GM12878 (cell line): ENCODE data around the gene NFIX. TPM values are rescaled to one million over a fixed set of nuclear protein-coding genes. Genes with fewer than 3 reads are reported as not detected.

Experiments
- ATAC-seq: fragments of 200-7000 bp; cut with Tn5 transposase; 3 replicates; pipeline ENCODE4 v1.9.1; 2020; ENCODE audit warnings: mild to moderate bottlenecking, moderate library complexity
- BruUV-seq: library from RNA; stranded (reverse); fragments of 400-500 nt; replicated peaks from 2 replicates; lab custom pipeline; 2021; lab: Mats Ljungman, UMichigan
- CTCF ChIA-PET: fragments of 300-600 bp; sonication (Branson Sonifier 250); formaldehyde crosslinking; extraction: SDS; loops from one replicate; lab custom pipeline; 2021; ENCODE audit warnings: inconsistent platforms; lab: Yijun Ruan, JAX
- POLR2A ChIA-PET: fragments of 350-600 bp; formaldehyde crosslinking; extraction: SDS; loops from one replicate; lab custom pipeline; 2021; ENCODE audit warnings: inconsistent platforms; lab: Charles Lee
- RAD21 ChIA-PET: fragments of 300-600 bp; sonication (Branson Sonifier 250); formaldehyde crosslinking; loops from one replicate; lab custom pipeline; 2023; ENCODE audit warnings: antibody characterized with exemption; ENCODE audit not compliant: unreplicated experiment; lab: Charles Lee
- SMC1A ChIA-PET: fragments of 300-600 bp; sonication (Branson Sonifier 250); formaldehyde crosslinking; loops from one replicate; lab custom pipeline; 2023; ENCODE audit not compliant: unreplicated experiment, uncharacterized antibody; lab: Charles Lee
- DNase-seq: peaks from one replicate; pipeline ENCODE4 v3.0.0-alpha.2; 2011; ENCODE audit warnings: low read depth, low spot score
- FAIRE-seq: peaks from 3 replicates; lab custom pipeline; 2011; peaks lifted over from hg19 to GRCh38; lab: Jason Lieb, UNC
- H2AFZ ChIP-seq: 2 replicates; pipeline ENCODE4 v1.6.0; 2011; ENCODE audit warnings: low read depth, low read length, control low read depth; ENCODE audit not compliant: control insufficient read depth
- H3K27ac ChIP-seq: 2 replicates; pipeline ENCODE4 v1.5.1; 2011; ENCODE audit warnings: control low read depth; ENCODE audit not compliant: control insufficient read depth, insufficient read depth
- H3K27me3 ChIP-seq, 2 experiments: replicated peaks in 1 of 2; 2 replicates each; pipeline versions ENCODE4 v1.6.0 to v1.6.1; 2011; ENCODE audit warnings: low read length in 1 of 2; ENCODE audit not compliant: control insufficient read depth in 2 of 2, insufficient read depth in 2 of 2
- H3K36me3 ChIP-seq, 2 experiments: 2 replicates each; pipeline ENCODE4 v1.5.1; 2011; ENCODE audit warnings: low read length in 1 of 2; ENCODE audit not compliant: control insufficient read depth in 2 of 2, insufficient read depth in 2 of 2
- H3K4me1 ChIP-seq: 2 replicates; pipeline ENCODE4 v1.6.1; 2011; ENCODE audit warnings: mild to moderate bottlenecking, low read length, moderate library complexity, mixed read lengths; ENCODE audit not compliant: control insufficient read depth, insufficient read depth
- H3K4me2 ChIP-seq: 2 replicates; pipeline ENCODE4 v1.6.0; 2011; ENCODE audit warnings: control low read depth; ENCODE audit not compliant: control insufficient read depth, insufficient read depth
- H3K4me3 ChIP-seq: fragments of 200-600 bp; sonication (generic); 2 replicates; pipeline ENCODE4 v1.5.1; 2016
- H3K79me2 ChIP-seq: 2 replicates; pipeline ENCODE4 v1.6.0; 2011; ENCODE audit warnings: low read length; ENCODE audit not compliant: control insufficient read depth, insufficient read depth
- H3K9ac ChIP-seq: 2 replicates; pipeline ENCODE4 v1.8.0; 2011; ENCODE audit warnings: low read length, control low read depth, mixed read lengths; ENCODE audit not compliant: control insufficient read depth, insufficient read depth
- H3K9me3 ChIP-seq: replicated peaks from 3 replicates; pipeline ENCODE4 v1.5.1; 2011; ENCODE audit warnings: mild to moderate bottlenecking, low read length; ENCODE audit not compliant: control insufficient read depth, insufficient read depth
- H4K20me1 ChIP-seq: 2 replicates; pipeline ENCODE4 v1.6.0; 2011; ENCODE audit not compliant: control insufficient read depth, insufficient read depth
- ATF7 ChIP-seq: fragments of 450-650 bp; IDR thresholded peaks from 2 replicates; pipeline ENCODE4 v1.6.1; 2016; ENCODE audit warnings: low read depth, mild to moderate bottlenecking
- BACH1 ChIP-seq: fragments of 450-650 bp; IDR thresholded peaks from 2 replicates; pipeline ENCODE4 v1.6.1; 2017; ENCODE audit warnings: mild to moderate bottlenecking, borderline replicate concordance
- BCL11A ChIP-seq: IDR thresholded peaks from 2 replicates; pipeline ENCODE4 v1.6.1; 2011; ENCODE audit warnings: low read depth, low read length
- BMI1 ChIP-seq: fragments of 450-650 bp; IDR thresholded peaks from 2 replicates; pipeline ENCODE4 v1.6.1; 2016; ENCODE audit warnings: mild to moderate bottlenecking, moderate library complexity, borderline replicate concordance
- CEBPZ ChIP-seq: fragments of 150-350 bp; IDR thresholded peaks from 2 replicates; pipeline ENCODE4 v1.6.1; 2016; ENCODE audit warnings: low read depth, low read length
- DPF2 ChIP-seq: fragments of 450-650 bp; IDR thresholded peaks from 2 replicates; pipeline ENCODE4 v1.6.1; 2017; ENCODE audit warnings: mild to moderate bottlenecking
- EGR1 ChIP-seq, 2 experiments: IDR thresholded peaks; 1 replicate in 1 of 2; 2 replicates in 1 of 2; pipeline ENCODE4 v1.6.1; 2011 to 2012; ENCODE audit warnings: low read depth in 2 of 2, low read length in 2 of 2, borderline replicate concordance in 1 of 2, mild to moderate bottlenecking in 1 of 2, moderate library complexity in 1 of 2
- FOXK2 ChIP-seq: fragments of 450-650 bp; IDR thresholded peaks from 2 replicates; pipeline ENCODE4 v1.6.1; 2017; ENCODE audit warnings: mild to moderate bottlenecking, moderate library complexity
- HDAC2 ChIP-seq: fragments of 200-600 bp; sonication (generic); IDR thresholded peaks from 2 replicates; pipeline ENCODE4 v1.6.1; 2017
- HSF1 ChIP-seq: fragments of 150-350 bp; IDR thresholded peaks from 2 replicates; pipeline ENCODE4 v1.6.1; 2014; ENCODE audit warnings: mild to moderate bottlenecking, low read depth, low read length
- MEF2A ChIP-seq: IDR thresholded peaks from 2 replicates; pipeline ENCODE4 v1.6.1; 2011; ENCODE audit warnings: low read depth, mild to moderate bottlenecking, low read length, moderate library complexity; ENCODE audit not compliant: insufficient read depth
- RCOR1 ChIP-seq: conservative IDR thresholded peaks from 2 replicates; pipeline ENCODE4 v1.6.1; 2012; ENCODE audit warnings: low read depth, low read length, improper control_type of control experiment
- SKIL ChIP-seq: fragments of 450-650 bp; IDR thresholded peaks from 2 replicates; pipeline ENCODE4 v1.6.1; 2017; ENCODE audit warnings: mild to moderate bottlenecking, low read depth, inconsistent platforms; ENCODE audit not compliant: poor library complexity, severe bottlenecking
- TCF12 ChIP-seq: IDR thresholded peaks from 2 replicates; pipeline ENCODE4 v1.6.1; 2011; ENCODE audit warnings: low read depth, mild to moderate bottlenecking, low read length
- ZNF384 ChIP-seq: IDR thresholded peaks from 2 replicates; pipeline ENCODE4 v1.6.1; 2012; ENCODE audit warnings: low read depth, mild to moderate bottlenecking, low read length, improper control_type of control experiment, borderline replicate concordance
- WGBS: methylation state at CpG from one replicate; pipeline ENCODE4 v1.1.6; 2016; ENCODE audit warnings: low lambda C conversion rate; ENCODE audit not compliant: insufficient replicate concordance, insufficient coverage; ENCODE audit errors: missing lambda C conversion rate; 5-methylcytosine and 5-hydroxymethylcytosine counted together
- in situ Hi-C: fragments of 300-500 bp; cut with MboI; formaldehyde crosslinking; loops from 9 replicates; pipeline ENCODE4 v1.14.3; 2018; ENCODE audit warnings: mixed read lengths
- intact Hi-C: fragments of 100-400 bp; cut with micrococcal nuclease; formaldehyde crosslinking; loops from one replicate; pipeline ENCODE4 v1.14.2; 2022; ENCODE audit not compliant: unreplicated experiment
- polyA plus RNA-seq, 11 experiments: library from polyadenylated mRNA; depleted of rRNA in 4 of 11; unstranded in 6 of 11; stranded (reverse) in 5 of 11; fragments of >200 nt; fragmentation: Nextera tagmentation in 4 of 11; fragmentation: Illumina TruSeq in 1 of 11; extraction: Ambion mirVana in 4 of 11; extraction: Trizol in 1 of 11; gene quantifications; 1 replicate in 1 of 11; 2 replicates in 10 of 11; pipeline versions ENCODE4 v1.2.1 to v1.2.3, GENCODE V29; 2011 to 2016; ENCODE audit warnings: inconsistent platforms in 2 of 11, missing spikeins in 2 of 11, low read depth in 1 of 11
- total RNA-seq, 4 experiments: library from RNA; depleted of rRNA in 3 of 4; stranded (reverse); fragments of >200 nt in 3 of 4; fragmentation: Illumina TruSeq in 1 of 4; extraction: Trizol in 1 of 4; gene quantifications; 2 replicates each; pipeline versions ENCODE4 v1.2.1 to v1.2.3, GENCODE V29; 2013 to 2021

The NFIX gene
- total and polyA plus RNA-seq, 10 of the 15 experiments (the other 5 are each of a cell fraction or from before 2014, with no cell fraction given): 0.02 to 2.2 (median 0.28) TPM

GRCh38 chr19:12956446-12957388 is 38.6 kb upstream of the NFIX start, which contains the start of gene GADD45GIP1:
TSS of gene GADD45GIP1 (minus strand) at chr19:12957223. CDS start at chr19:12957212, 11 bp downstream.
- in situ Hi-C loops: no loop called here
- TF ChIP-seq ZNF384 (no peak), HDAC2 (no peak), FOXK2 (no peak), CEBPZ (no peak), MEF2A (0 out of 2 replicates have a peak, but pooled peaks have one; percentile 1), BCL11A (no peak), BMI1 (no peak), BACH1 (peak; percentile 80), TCF12 (peak; percentile 74; the same call in 1 of the 2 replicates), EGR1 (IDR thresholded peaks at IDR 0.05; ENCODE audit: borderline replicate concordance in 1 of 2, low read depth in 2 of 2, low read length in 2 of 2) (peak in 1 of 2 experiments; percentile 29; a peak in 1 of 3 replicates), RCOR1 (no peak), SKIL (no peak), HSF1 (no peak), DPF2 (peak; percentile 91), ATF7 (no peak)

More at GRCh38 chr19:12956446-12957388, 38.6 kb upstream of the NFIX start, which contains the start of gene GADD45GIP1:
- ChIA-PET POLR2A (interaction anchor here (0.6 to 1.9 kb wide), 4 partner anchors 19 to 145 kb away, joined by 3 to 5 read pairs (median 3); partner anchors contain the start of gene CALR), CTCF (interaction anchor here (0.7 to 4.6 kb wide), 2 partner anchors 9 to 191 kb away, joined by 3 to 40 read pairs; no protein-coding TSS in a partner anchor), SMC1A (interaction anchor here (0.6 to 2.1 kb wide), 4 partner anchors 9 to 90 kb away, joined by 3 to 6 read pairs (median 5); partner anchors contain the start of gene GCDH), RAD21 (interaction anchor here (2.3 kb wide), 1 partner anchor 9 kb away, joined by 9 read pairs; no protein-coding TSS in a partner anchor)
- Histone ChIP-seq H3K4me2 (peak within 1 kb of the TSS; percentile 85), H2AFZ (peak within 1 kb of the TSS; percentile 94), H3K9ac (peak within 1 kb of the TSS; percentile 80), H3K27ac (peak within 1 kb of the TSS; percentile 71), H3K4me1 (peaks cover 11% of the 10 kb centered on the region), H3K4me3 (peak within 1 kb of the TSS; percentile 78), H3K36me3 (peaks cover under 1 to 9% of the 10 kb centered on the region in 2 experiments; a peak in 3 of 4 replicates), H4K20me1 (no peaks in the 10 kb centered on the region), H3K27me3 (no peaks in the 10 kb centered on the region), H3K9me3 (no peaks in the 10 kb centered on the region), H3K79me2 (peaks cover 32% of the 10 kb centered on the region)
- ATAC-seq: peak; percentile 94
- WGBS: under 1% methylated on average over 79 of the region's 84 CpGs
- BruUV-seq: no TSS peak
- peak; percentile 56 for FAIRE-seq
- peak; percentile 41 for DNase-seq
- intact Hi-C loops: no loop called here
